Lung (tissue), 12 donors: ENCODE measurements around the gene NFU1. TPM values are rescaled to one million over a fixed set of nuclear protein-coding genes. Genes with fewer than 3 reads are reported as not detected.

Experiments used
- ATAC-seq: fragments of 200-7000 bp; cut with Tn5 transposase; one replicate; pipeline ENCODE4 v1.9.1; 2020; ENCODE audit warnings: moderate number of reproducible peaks; ENCODE audit not compliant: insufficient read depth, low FRiP score
- DNase-seq, 3 donors: peaks; one replicate each; pipeline ENCODE4 v3.0.0-alpha.2; 2013 to 2017
- H3K27ac ChIP-seq, 2 donors: one replicate each; pipeline ENCODE4 v1.5.1; 2013; ENCODE audit warnings: mild to moderate bottlenecking in 2 of 2, moderate library complexity in 2 of 2, control low read depth in 1 of 2, inconsistent platforms in 1 of 2, low read depth in 1 of 2, low read length in 1 of 2
- H3K27me3 ChIP-seq, 3 donors: one replicate each; pipeline ENCODE4 v1.5.1; 2013; ENCODE audit warnings: low read length in 2 of 3; ENCODE audit not compliant: control insufficient read depth in 3 of 3, insufficient read depth in 3 of 3
- H3K36me3 ChIP-seq, 4 donors: one replicate each; pipeline ENCODE4 v1.5.1; 2013; ENCODE audit warnings: low read length in 4 of 4, mild to moderate bottlenecking in 1 of 4, moderate library complexity in 1 of 4; ENCODE audit not compliant: control insufficient read depth in 4 of 4, insufficient read depth in 4 of 4
- H3K4me1 ChIP-seq, 5 donors: one replicate each; pipeline ENCODE4 v1.5.1; 2013; ENCODE audit warnings: low read length in 5 of 5, mild to moderate bottlenecking in 2 of 5, moderate library complexity in 1 of 5; ENCODE audit not compliant: control insufficient read depth in 5 of 5, insufficient read depth in 5 of 5
- H3K4me3 ChIP-seq: one replicate; pipeline ENCODE4 v1.5.1; 2013; ENCODE audit warnings: mild to moderate bottlenecking, control low read depth, moderate library complexity
- H3K9ac ChIP-seq, 2 donors: one replicate each; pipeline ENCODE4 v1.5.1; 2013; ENCODE audit warnings: low read length in 2 of 2, control low read depth in 1 of 2; ENCODE audit not compliant: insufficient read depth in 1 of 2
- H3K9me3 ChIP-seq, 4 donors: one replicate each; pipeline ENCODE4 v1.5.1; 2013; ENCODE audit warnings: low read length in 3 of 4, mild to moderate bottlenecking in 1 of 4, moderate library complexity in 1 of 4; ENCODE audit not compliant: control insufficient read depth in 4 of 4, insufficient read depth in 3 of 4
- WGBS, 2 donors: extraction: QIAGEN DNeasy Blood & Tissue Kit; methylation state at CpG; one replicate each; pipeline ENCODE4 v1.1.7; 2013; 5-methylcytosine and 5-hydroxymethylcytosine counted together
- polyA plus RNA-seq, 2 donors: library from polyadenylated mRNA; stranded (reverse); fragments of 200-250 nt; gene quantifications; one replicate each; pipeline ENCODE4 v1.2.1, GENCODE V29; 2013
- total RNA-seq, 2 donors: library from RNA; depleted of rRNA in 1 of 2; stranded (reverse); fragments of >200 nt in 1 of 2; gene quantifications; one replicate each; pipeline ENCODE4 v1.2.1, GENCODE V29; 2014 to 2021
- TF ChIP-seq, protein P1 (sequence below): IDR thresholded peaks from 2 replicates; pipeline ENCODE4 v1.5.1; 2012; ENCODE audit warnings: mild to moderate bottlenecking; ENCODE audit errors: control extremely low read depth, extremely low read depth
- donor health status: control.
- donor health status: control.
- donor health status: Bipolar disorder and iron deficiency.
- donor health status: healthy.
- donor health status: DM: yes; HTN: yes; CAD: no.

The NFU1 gene
- total and polyA plus RNA-seq, 4 donors = 28.6 to 49.0 (median 32.1) TPM

DNA sequence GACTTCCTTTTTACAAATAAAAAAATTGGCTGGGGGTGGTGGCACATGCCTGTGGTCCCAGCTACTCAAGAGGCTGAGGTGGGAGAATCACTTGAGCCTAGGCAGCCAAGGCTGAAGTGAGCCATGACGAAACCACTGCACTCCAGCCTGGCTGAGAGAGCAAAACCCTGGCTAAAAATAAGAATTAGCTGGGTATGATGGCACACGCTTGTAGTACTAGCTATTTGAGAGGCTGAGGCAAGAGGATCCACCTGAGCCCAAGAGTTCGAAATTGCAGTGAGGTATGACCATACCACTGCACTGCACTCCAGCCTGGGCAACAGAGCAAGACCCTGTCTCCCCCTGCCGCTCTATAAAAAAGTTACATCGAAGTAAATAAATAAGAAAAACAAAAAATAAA is 83.9 kb downstream of the NFU1 start:
- WGBS, 2 donors = 84 to 96% methylated on average over 5 of the region's 5 CpGs
- Histone ChIP-seq H3K9ac (no peak overlapping the region), H3K36me3 (peaks cover 20 to 35% (median 35%) of the 10 kb centered on the region in 4 donors)

DNA sequence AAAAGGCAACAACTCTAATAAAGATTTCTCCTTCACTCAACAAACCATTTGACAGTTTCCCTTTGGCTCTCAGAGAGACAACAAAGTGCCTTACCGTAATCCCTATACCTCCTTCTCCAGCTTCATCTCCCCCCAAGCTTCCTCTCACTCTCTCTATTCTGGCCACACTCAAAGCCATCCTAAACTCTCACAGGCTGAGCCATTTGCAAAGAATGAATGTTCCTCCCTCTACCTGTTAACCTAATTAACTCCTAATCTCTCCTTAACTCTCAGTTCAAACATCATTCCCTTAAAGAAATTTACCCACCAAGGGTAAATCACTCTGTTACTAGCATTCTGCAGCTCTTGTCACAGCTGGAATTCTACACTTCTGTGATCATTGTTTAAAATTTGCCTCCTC is 88.5 kb downstream of the NFU1 start:
- Histone ChIP-seq H3K4me1 (no peaks in the 10 kb centered on the region), H3K9me3 (no peaks in the 10 kb centered on the region), H3K9ac (no peak overlapping the region), H3K27me3 (no peaks in the 10 kb centered on the region), H3K4me3 (no peak overlapping the region), H3K27ac (no peak overlapping the region), H3K36me3 (peaks cover 25 to 48% (median 29%) of the 10 kb centered on the region in 4 donors)
- DNase-seq = no peak
- ATAC-seq = no peak
- TF ChIP-seq, protein P1, sequence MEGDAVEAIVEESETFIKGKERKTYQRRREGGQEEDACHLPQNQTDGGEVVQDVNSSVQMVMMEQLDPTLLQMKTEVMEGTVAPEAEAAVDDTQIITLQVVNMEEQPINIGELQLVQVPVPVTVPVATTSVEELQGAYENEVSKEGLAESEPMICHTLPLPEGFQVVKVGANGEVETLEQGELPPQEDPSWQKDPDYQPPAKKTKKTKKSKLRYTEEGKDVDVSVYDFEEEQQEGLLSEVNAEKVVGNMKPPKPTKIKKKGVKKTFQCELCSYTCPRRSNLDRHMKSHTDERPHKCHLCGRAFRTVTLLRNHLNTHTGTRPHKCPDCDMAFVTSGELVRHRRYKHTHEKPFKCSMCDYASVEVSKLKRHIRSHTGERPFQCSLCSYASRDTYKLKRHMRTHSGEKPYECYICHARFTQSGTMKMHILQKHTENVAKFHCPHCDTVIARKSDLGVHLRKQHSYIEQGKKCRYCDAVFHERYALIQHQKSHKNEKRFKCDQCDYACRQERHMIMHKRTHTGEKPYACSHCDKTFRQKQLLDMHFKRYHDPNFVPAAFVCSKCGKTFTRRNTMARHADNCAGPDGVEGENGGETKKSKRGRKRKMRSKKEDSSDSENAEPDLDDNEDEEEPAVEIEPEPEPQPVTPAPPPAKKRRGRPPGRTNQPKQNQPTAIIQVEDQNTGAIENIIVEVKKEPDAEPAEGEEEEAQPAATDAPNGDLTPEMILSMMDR = no peak
- WGBS, 2 donors = 98 to 100% methylated on average over 1 of the region's 1 CpG

More for the DNA sequence above, 83.9 kb downstream of the NFU1 start:
- H3K9me3 ChIP-seq = no peaks in the 10 kb centered on the region
- no peaks in the 10 kb centered on the region for H3K4me1 ChIP-seq
- no peak overlapping the region for H3K27ac ChIP-seq
- TF ChIP-seq, protein P1 = no peak
- H3K4me3 ChIP-seq = no peak overlapping the region
- no peak for DNase-seq
- H3K27me3 ChIP-seq = no peaks in the 10 kb centered on the region
- ATAC-seq = no peak

Other genes with a start within 250 kb of the NFU1 start
- gene GFPT1, start 50.2 kb downstream of the NFU1 start, total RNA-seq = 10 to 100 TPM; 42.2 to 72.6 TPM
- 10 to 100 TPM; 15.9 to 18.8 TPM for gene GFPT1, start 50.2 kb downstream of the NFU1 start, polyA plus RNA-seq
- gene AAK1, start 206.3 kb upstream of the NFU1 start, total RNA-seq = 10 to 100 TPM; 44.6 to 56.2 TPM
- 10 to 100 TPM in 1 of 2 donors, 1 to 10 TPM in 1; 10.0 to 10.1 TPM for gene AAK1, start 206.3 kb upstream of the NFU1 start, polyA plus RNA-seq